ENCODE data around the gene CACNA1F.

CACNA1F gene

GRCh38 chrX:49266523-49267445, 33.6 kb upstream of the CACNA1F start:
- CTCF ChIA-PET: interaction anchor here (1.2 to 1.4 kb wide), 2 partner anchors 10 to 74 kb away, joined by 3 read pairs; no protein-coding TSS in a partner anchor
- Histone ChIP-seq H3K36me3 (ENCODE audit: control insufficient read depth in 4 of 4, insufficient read depth in 4 of 4, low read length in 3 of 4) (peaks cover 0 to 5% (median 0%) of the 10 kb centered on the region in 4 experiments), H3K4me3 (ENCODE audit: control insufficient read depth in 1 of 7, extremely low read depth in 1 of 7, insufficient read depth in 4 of 7, low read depth in 2 of 7, low read length in 6 of 7) (no peak overlapping the region), H3K9me3 (ENCODE audit: control extremely low read depth in 1 of 5, control insufficient read depth in 4 of 5, insufficient read depth in 2 of 5, low read depth in 1 of 5, low read length in 4 of 5) (peaks cover 0 to 3% (median 0%) of the 10 kb centered on the region in 5 experiments), H3K4me1 (ENCODE audit: control extremely low read depth in 1 of 4, control insufficient read depth in 4 of 4, insufficient read depth in 4 of 4, low read length in 3 of 4) (peaks cover 5 to 24% (median 14%) of the 10 kb centered on the region in 4 experiments), H3K27ac (ENCODE audit: insufficient read depth in 1 of 2, low read depth in 1 of 2, low read length in 2 of 2, poor library complexity in 1 of 2, severe bottlenecking in 2 of 2) (no peak overlapping the region), H3K27me3 (replicated peaks in 2 of 5; ENCODE audit: control insufficient read depth in 4 of 5, insufficient read depth in 5 of 5, low read length in 4 of 5) (no peaks in the 10 kb centered on the region)
- no peak for DNase-seq
- POLR2A ChIA-PET: no interaction called here
- WGBS (ENCODE audit: insufficient coverage): 94% methylated on average over 6 of the region's 10 CpGs

- Histone ChIP-seq H3K4me1 (ENCODE audit: control extremely low read depth in 1 of 4, control insufficient read depth in 4 of 4, insufficient read depth in 4 of 4, low read length in 3 of 4) (peaks cover 0 to 6% (median 3%) of the 10 kb centered on the region in 4 experiments), H3K27me3 (replicated peaks in 2 of 5; ENCODE audit: control insufficient read depth in 4 of 5, insufficient read depth in 5 of 5, low read length in 4 of 5) (no peaks in the 10 kb centered on the region), H3K36me3 (ENCODE audit: control insufficient read depth in 4 of 4, insufficient read depth in 4 of 4, low read length in 3 of 4) (no peaks in the 10 kb centered on the region), H3K27ac (ENCODE audit: insufficient read depth in 1 of 2, low read depth in 1 of 2, low read length in 2 of 2, poor library complexity in 1 of 2, severe bottlenecking in 2 of 2) (no peak within 1 kb of the TSS), H3K4me3 (ENCODE audit: control insufficient read depth in 1 of 7, extremely low read depth in 1 of 7, insufficient read depth in 4 of 7, low read depth in 2 of 7, low read length in 6 of 7) (no peak within 1 kb of the TSS), H3K9me3 (ENCODE audit: control extremely low read depth in 1 of 5, control insufficient read depth in 4 of 5, insufficient read depth in 2 of 5, low read depth in 1 of 5, low read length in 4 of 5) (peaks cover 0 to 3% (median 0%) of the 10 kb centered on the region in 5 experiments)
- POLR2A ChIA-PET: no interaction called here
- 72% methylated on average over 3 of the region's 11 CpGs for WGBS (ENCODE audit: insufficient coverage)
- CTCF ChIA-PET: no interaction called here
- DNase-seq: no peak
Measured at GRCh38 chrX:49264460-49264859, 31.3 kb upstream of the CACNA1F start, which contains the start of gene FOXP3. FOXP3 (minus strand) TSS chrX:49264710; CDS start chrX:49258505, 6,205 bp downstream.

GRCh38 chrX:49263631-49264030, 30.5 kb upstream of the CACNA1F start:
- no peaks in the 10 kb centered on the region for H3K9me3 ChIP-seq (ENCODE audit: control extremely low read depth in 1 of 5, control insufficient read depth in 4 of 5, insufficient read depth in 2 of 5, low read depth in 1 of 5, low read length in 4 of 5)
- H3K27ac ChIP-seq (ENCODE audit: insufficient read depth in 1 of 2, low read depth in 1 of 2, low read length in 2 of 2, poor library complexity in 1 of 2, severe bottlenecking in 2 of 2): no peak overlapping the region
- ChIA-PET CTCF (no interaction called here), POLR2A (no interaction called here)
- H3K4me3 ChIP-seq (ENCODE audit: control insufficient read depth in 1 of 7, extremely low read depth in 1 of 7, insufficient read depth in 4 of 7, low read depth in 2 of 7, low read length in 6 of 7): no peak overlapping the region
- no peaks in the 10 kb centered on the region for H3K27me3 ChIP-seq (replicated peaks in 2 of 5; ENCODE audit: control insufficient read depth in 4 of 5, insufficient read depth in 5 of 5, low read length in 4 of 5)
- no peaks in the 10 kb centered on the region for H3K36me3 ChIP-seq (ENCODE audit: control insufficient read depth in 4 of 4, insufficient read depth in 4 of 4, low read length in 3 of 4)
- DNase-seq: no peak
- peaks cover 0 to 5% (median 3%) of the 10 kb centered on the region in 4 experiments for H3K4me1 ChIP-seq (ENCODE audit: control extremely low read depth in 1 of 4, control insufficient read depth in 4 of 4, insufficient read depth in 4 of 4, low read length in 3 of 4)
- WGBS (ENCODE audit: insufficient coverage): 86% methylated on average over 10 of the region's 10 CpGs

GRCh38 chrX:49262603-49263002, 29.5 kb upstream of the CACNA1F start:
- no peak overlapping the region for H3K27ac ChIP-seq (ENCODE audit: insufficient read depth in 1 of 2, low read depth in 1 of 2, low read length in 2 of 2, poor library complexity in 1 of 2, severe bottlenecking in 2 of 2)
- no peaks in the 10 kb centered on the region for H3K27me3 ChIP-seq (replicated peaks in 2 of 5; ENCODE audit: control insufficient read depth in 4 of 5, insufficient read depth in 5 of 5, low read length in 4 of 5)
- no peak overlapping the region for H3K4me3 ChIP-seq (ENCODE audit: control insufficient read depth in 1 of 7, extremely low read depth in 1 of 7, insufficient read depth in 4 of 7, low read depth in 2 of 7, low read length in 6 of 7)
- ChIA-PET CTCF (interaction anchor here (0.7 kb wide), 1 partner anchor 19 kb away, joined by 3 read pairs; no protein-coding TSS in a partner anchor), POLR2A (no interaction called here)
- WGBS (ENCODE audit: insufficient coverage): 80% methylated on average over 1 of the region's 1 CpG
- H3K9me3 ChIP-seq (ENCODE audit: control extremely low read depth in 1 of 5, control insufficient read depth in 4 of 5, insufficient read depth in 2 of 5, low read depth in 1 of 5, low read length in 4 of 5): no peaks in the 10 kb centered on the region
- DNase-seq: no peak
- H3K4me1 ChIP-seq (ENCODE audit: control extremely low read depth in 1 of 4, control insufficient read depth in 4 of 4, insufficient read depth in 4 of 4, low read length in 3 of 4): no peaks in the 10 kb centered on the region
- no peaks in the 10 kb centered on the region for H3K36me3 ChIP-seq (ENCODE audit: control insufficient read depth in 4 of 4, insufficient read depth in 4 of 4, low read length in 3 of 4)

GRCh38 chrX:49260221-49260985, 27.3 kb upstream of the CACNA1F start:
- POLR2A ChIA-PET: no interaction called here

GRCh38 chrX:49258749-49259124, 25.6 kb upstream of the CACNA1F start:
- CTCF ChIA-PET: no interaction called here
- no peaks in the 10 kb centered on the region for H3K36me3 ChIP-seq (ENCODE audit: control insufficient read depth in 4 of 4, insufficient read depth in 4 of 4, low read length in 3 of 4)
- H3K9me3 ChIP-seq (ENCODE audit: control extremely low read depth in 1 of 5, control insufficient read depth in 4 of 5, insufficient read depth in 2 of 5, low read depth in 1 of 5, low read length in 4 of 5): no peaks in the 10 kb centered on the region
- POLR2A ChIA-PET: no interaction called here
- H3K27me3 ChIP-seq (replicated peaks in 2 of 5; ENCODE audit: control insufficient read depth in 4 of 5, insufficient read depth in 5 of 5, low read length in 4 of 5): no peaks in the 10 kb centered on the region
- H3K27ac ChIP-seq (ENCODE audit: insufficient read depth in 1 of 2, low read depth in 1 of 2, low read length in 2 of 2, poor library complexity in 1 of 2, severe bottlenecking in 2 of 2): no peak overlapping the region
- no peak for DNase-seq
- no peaks in the 10 kb centered on the region for H3K4me1 ChIP-seq (ENCODE audit: control extremely low read depth in 1 of 4, control insufficient read depth in 4 of 4, insufficient read depth in 4 of 4, low read length in 3 of 4)
- H3K4me3 ChIP-seq (ENCODE audit: control insufficient read depth in 1 of 7, extremely low read depth in 1 of 7, insufficient read depth in 4 of 7, low read depth in 2 of 7, low read length in 6 of 7): no peak overlapping the region
- 91% methylated on average over 5 of the region's 5 CpGs for WGBS (ENCODE audit: insufficient coverage)

More at GRCh38 chrX:49260221-49260985, 27.3 kb upstream of the CACNA1F start:
- no peaks in the 10 kb centered on the region for H3K27me3 ChIP-seq (replicated peaks in 2 of 5; ENCODE audit: control insufficient read depth in 4 of 5, insufficient read depth in 5 of 5, low read length in 4 of 5)
- CTCF ChIA-PET: no interaction called here
- H3K27ac ChIP-seq (ENCODE audit: insufficient read depth in 1 of 2, low read depth in 1 of 2, low read length in 2 of 2, poor library complexity in 1 of 2, severe bottlenecking in 2 of 2): no peak overlapping the region
- H3K9me3 ChIP-seq (ENCODE audit: control extremely low read depth in 1 of 5, control insufficient read depth in 4 of 5, insufficient read depth in 2 of 5, low read depth in 1 of 5, low read length in 4 of 5): no peaks in the 10 kb centered on the region
- no peaks in the 10 kb centered on the region for H3K36me3 ChIP-seq (ENCODE audit: control insufficient read depth in 4 of 4, insufficient read depth in 4 of 4, low read length in 3 of 4)
- DNase-seq: no peak
- 93% methylated on average over 17 of the region's 17 CpGs for WGBS (ENCODE audit: insufficient coverage)
- H3K4me3 ChIP-seq (ENCODE audit: control insufficient read depth in 1 of 7, extremely low read depth in 1 of 7, insufficient read depth in 4 of 7, low read depth in 2 of 7, low read length in 6 of 7): no peak overlapping the region
- no peaks in the 10 kb centered on the region for H3K4me1 ChIP-seq (ENCODE audit: control extremely low read depth in 1 of 4, control insufficient read depth in 4 of 4, insufficient read depth in 4 of 4, low read length in 3 of 4)

Measured in common myeloid progenitor, CD34-positive (primary cell).